ENCODE measurements around the gene AKNA. TPM values are rescaled to one million over a fixed set of nuclear protein-coding genes. Genes with fewer than 3 reads are reported as not detected.

The AKNA gene
- total RNA-seq, 1 donor from 2014 or later = 16.6 TPM

GRCh38 chr9:114296338-114296737 lies 91.4 kb downstream of the AKNA start:
- H3K27me3 Mint-ChIP-seq (ENCODE audit: low read depth) = no peaks in the 10 kb centered on the region
- no peak overlapping the region for H3K4me3 Mint-ChIP-seq
- H3K27ac Mint-ChIP-seq (ENCODE audit: unreplicated experiment) = no peak overlapping the region
- no peaks in the 10 kb centered on the region for H3K4me1 Mint-ChIP-seq
- TF ChIP-seq CTCF (conservative IDR thresholded peaks at IDR 0.05) = no peak
- peaks cover 33% of the 10 kb centered on the region for H3K36me3 Mint-ChIP-seq (ENCODE audit: low read depth)
- no peak for DNase-seq (ENCODE audit: low read depth, low spot score)
- H3K9me3 Mint-ChIP-seq = peaks cover 13% of the 10 kb centered on the region

DNA sequence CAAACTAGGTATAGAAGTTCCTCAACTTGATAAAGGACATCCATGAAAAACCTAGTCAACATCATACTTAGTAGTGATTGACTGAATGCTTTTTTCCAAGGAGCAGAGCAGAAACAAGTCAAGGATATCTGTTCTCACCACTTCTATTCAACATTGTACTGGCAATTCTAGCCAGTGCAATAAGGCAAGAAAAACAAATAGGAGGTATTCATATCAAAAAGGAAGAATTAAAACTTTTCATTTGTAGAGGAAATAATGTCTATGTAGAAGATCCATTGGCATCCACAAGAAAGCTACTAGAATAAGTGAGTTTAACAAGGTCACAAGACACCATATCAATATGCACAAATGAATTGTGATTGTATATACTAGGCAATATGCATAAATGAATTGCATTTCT lies 93.1 kb downstream of the AKNA start:
- no peak overlapping the region for H3K27ac Mint-ChIP-seq (ENCODE audit: unreplicated experiment)
- DNase-seq (ENCODE audit: low read depth, low spot score) = no peak
- H3K27me3 Mint-ChIP-seq (ENCODE audit: low read depth) = no peaks in the 10 kb centered on the region
- H3K9me3 Mint-ChIP-seq = peaks cover 13% of the 10 kb centered on the region
- H3K36me3 Mint-ChIP-seq (ENCODE audit: low read depth) = peaks cover 35% of the 10 kb centered on the region
- no peak for TF ChIP-seq CTCF (conservative IDR thresholded peaks at IDR 0.05)
- peaks cover 5% of the 10 kb centered on the region for H3K4me1 Mint-ChIP-seq
- no peak overlapping the region for H3K4me3 Mint-ChIP-seq

DNA sequence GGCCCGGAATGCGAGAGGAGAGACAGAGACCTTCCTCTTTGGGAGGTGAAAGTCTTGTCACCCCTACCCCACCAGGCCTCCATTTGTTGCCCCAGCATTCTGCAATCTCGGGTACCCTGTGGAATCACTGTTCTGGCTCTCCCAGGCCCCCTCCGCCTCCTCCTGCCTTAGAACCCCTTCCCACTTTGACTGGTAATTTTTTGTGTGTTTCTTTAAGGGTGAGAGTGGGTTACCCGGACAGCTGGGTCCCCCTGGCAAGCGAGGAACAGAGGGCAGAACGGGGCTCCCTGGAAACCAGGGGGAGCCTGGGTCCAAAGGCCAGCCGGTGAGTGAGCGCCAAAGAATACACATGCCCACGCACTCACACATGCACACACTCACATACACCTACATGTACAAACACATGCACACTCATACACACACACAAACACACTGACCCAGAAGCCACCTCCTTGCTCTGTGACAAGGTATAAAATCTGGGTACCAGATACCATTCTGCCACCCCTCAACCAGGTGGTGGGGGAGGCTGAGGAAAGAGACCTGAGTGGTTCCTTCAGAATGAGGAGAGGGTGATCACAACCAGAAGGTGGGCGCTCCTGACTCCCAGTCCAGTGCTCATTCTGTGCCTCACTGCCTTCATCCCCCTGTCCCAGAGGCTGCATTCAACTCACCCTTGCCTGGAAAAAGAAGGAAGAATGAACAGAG lies 95.7 kb downstream of the AKNA start:
- H3K36me3 Mint-ChIP-seq (ENCODE audit: low read depth) = peaks cover 29% of the 10 kb centered on the region
- H3K27me3 Mint-ChIP-seq (ENCODE audit: low read depth) = no peaks in the 10 kb centered on the region
- H3K9me3 Mint-ChIP-seq = peaks cover 13% of the 10 kb centered on the region
- H3K4me3 Mint-ChIP-seq = no peak overlapping the region
- TF ChIP-seq CTCF (conservative IDR thresholded peaks at IDR 0.05) = no peak
- peaks cover 11% of the 10 kb centered on the region for H3K4me1 Mint-ChIP-seq
- no peak overlapping the region for H3K27ac Mint-ChIP-seq (ENCODE audit: unreplicated experiment)
- DNase-seq (ENCODE audit: low read depth, low spot score) = no peak

- DNase-seq (ENCODE audit: low read depth, low spot score) = peak; percentile 87
- TF ChIP-seq CTCF (conservative IDR thresholded peaks at IDR 0.05) = peak; percentile 93
- H3K4me3 Mint-ChIP-seq = no peak overlapping the region
- peaks cover 27% of the 10 kb centered on the region for H3K36me3 Mint-ChIP-seq (ENCODE audit: low read depth)
- H3K27ac Mint-ChIP-seq (ENCODE audit: unreplicated experiment) = no peak overlapping the region
- H3K4me1 Mint-ChIP-seq = peaks cover 11% of the 10 kb centered on the region
- H3K27me3 Mint-ChIP-seq (ENCODE audit: low read depth) = no peaks in the 10 kb centered on the region
- peaks cover 13% of the 10 kb centered on the region for H3K9me3 Mint-ChIP-seq
Measured at GRCh38 chr9:114291064-114291474, 96.7 kb downstream of the AKNA start.

GRCh38 chr9:114290561-114290986 lies 97.2 kb downstream of the AKNA start:
- H3K27me3 Mint-ChIP-seq (ENCODE audit: low read depth) = no peaks in the 10 kb centered on the region
- DNase-seq (ENCODE audit: low read depth, low spot score) = no peak
- no peak overlapping the region for H3K27ac Mint-ChIP-seq (ENCODE audit: unreplicated experiment)
- H3K4me3 Mint-ChIP-seq = no peak overlapping the region
- H3K36me3 Mint-ChIP-seq (ENCODE audit: low read depth) = peaks cover 23% of the 10 kb centered on the region
- peaks cover 16% of the 10 kb centered on the region for H3K4me1 Mint-ChIP-seq
- no peak for TF ChIP-seq CTCF (conservative IDR thresholded peaks at IDR 0.05)
- peaks cover 9% of the 10 kb centered on the region for H3K9me3 Mint-ChIP-seq
